HEK293 (cell line): ENCODE data around the gene LHFPL2.

Experiments
- BCL11A ChIP-seq: fragments of 450-650 bp; formaldehyde crosslinking; IDR thresholded peaks from 2 replicates; pipeline ENCODE4 v1.5.1; 2016; ENCODE audit warnings: low read depth, missing biosample characterization, missing genetic modification characterization
- GFI1B ChIP-seq: fragments of 450-650 bp; formaldehyde crosslinking; IDR thresholded peaks from 2 replicates; pipeline ENCODE4 v1.5.1; 2016; ENCODE audit warnings: missing biosample characterization, missing genetic modification characterization
- GLI2 ChIP-seq: fragments of 450-650 bp; formaldehyde crosslinking; IDR thresholded peaks from 2 replicates; pipeline ENCODE4; 2017; ENCODE audit warnings: missing biosample characterization, missing genetic modification characterization, low read depth, borderline replicate concordance
- GLIS1 ChIP-seq: fragments of 450-650 bp; formaldehyde crosslinking; IDR thresholded peaks from 2 replicates; pipeline ENCODE4 v1.5.1; 2016; ENCODE audit warnings: missing biosample characterization, missing genetic modification characterization
- HOXA7 ChIP-seq: sonication (generic); formaldehyde crosslinking; IDR thresholded peaks from 2 replicates; pipeline ENCODE4 v1.8.1; 2022; ENCODE audit warnings: missing genetic modification reagents, borderline replicate concordance
- IKZF3 ChIP-seq: fragments of 450-650 bp; IDR thresholded peaks from 2 replicates; pipeline ENCODE4 v1.5.0; 2018; ENCODE audit warnings: missing biosample characterization, mild to moderate bottlenecking, missing genetic modification characterization, moderate library complexity
- INSM2 ChIP-seq: fragments of 450-650 bp; formaldehyde crosslinking; IDR thresholded peaks from 2 replicates; pipeline ENCODE4 v1.5.1; 2016; ENCODE audit warnings: missing biosample characterization, missing genetic modification characterization
- KLF7 ChIP-seq: fragments of 450-650 bp; formaldehyde crosslinking; IDR thresholded peaks from 2 replicates; pipeline ENCODE4 v1.5.1; 2016; ENCODE audit warnings: missing biosample characterization, missing genetic modification characterization, borderline replicate concordance
- KLF8 ChIP-seq: fragments of 450-650 bp; formaldehyde crosslinking; IDR thresholded peaks from 2 replicates; pipeline ENCODE4 v1.5.1; 2016; ENCODE audit warnings: missing biosample characterization, missing genetic modification characterization
- MEIS1 ChIP-seq: sonication (generic); formaldehyde crosslinking; IDR thresholded peaks from 2 replicates; pipeline ENCODE4 v1.8.1; 2022; ENCODE audit warnings: missing genetic modification reagents, mild to moderate bottlenecking, borderline replicate concordance
- OSR2 ChIP-seq: fragments of 450-650 bp; formaldehyde crosslinking; IDR thresholded peaks from 2 replicates; pipeline ENCODE4 v1.5.1; 2016; ENCODE audit warnings: missing biosample characterization, missing genetic modification characterization
- SP3 ChIP-seq: fragments of 450-650 bp; formaldehyde crosslinking; IDR thresholded peaks from 2 replicates; pipeline ENCODE4 v1.5.1; 2016; ENCODE audit warnings: missing biosample characterization, missing genetic modification characterization
- SP7 ChIP-seq: fragments of 450-650 bp; formaldehyde crosslinking; IDR thresholded peaks from 2 replicates; pipeline ENCODE4 v1.5.1; 2016; ENCODE audit warnings: missing biosample characterization, missing genetic modification characterization
- TRIM28 ChIP-seq: IDR thresholded peaks from 2 replicates; pipeline ENCODE4 v1.6.1; 2011; ENCODE audit warnings: low read length, control low read depth, borderline replicate concordance
- YY1 ChIP-seq: fragments of 450-650 bp; formaldehyde crosslinking; IDR thresholded peaks from 2 replicates; pipeline ENCODE4 v1.5.1; 2018; ENCODE audit warnings: missing biosample characterization, missing genetic modification characterization
- ZBTB26 ChIP-seq: fragments of 450-650 bp; formaldehyde crosslinking; optimal IDR thresholded peaks from 2 replicates; pipeline ENCODE3; 2016; ENCODE audit warnings: missing biosample characterization, mild to moderate bottlenecking, missing genetic modification characterization
- ZEB2 ChIP-seq: fragments of 450-650 bp; formaldehyde crosslinking; IDR thresholded peaks from 2 replicates; pipeline ENCODE4 v1.5.1; 2016; ENCODE audit warnings: missing biosample characterization, missing genetic modification characterization
- ZFP37 ChIP-seq: fragments of 450-650 bp; formaldehyde crosslinking; IDR thresholded peaks from 2 replicates; pipeline ENCODE4 v1.5.1; 2016; ENCODE audit warnings: missing biosample characterization, missing genetic modification characterization
- ZFP41 ChIP-seq: fragments of 450-650 bp; formaldehyde crosslinking; IDR thresholded peaks from 2 replicates; pipeline ENCODE4 v1.5.1; 2016; ENCODE audit warnings: missing biosample characterization, missing genetic modification characterization, borderline replicate concordance
- ZNF121 ChIP-seq: fragments of 450-650 bp; formaldehyde crosslinking; IDR thresholded peaks from 2 replicates; pipeline ENCODE4 v1.5.1; 2016; ENCODE audit warnings: missing biosample characterization, missing genetic modification characterization
- ZNF16 ChIP-seq: fragments of 450-650 bp; formaldehyde crosslinking; IDR thresholded peaks from 2 replicates; pipeline ENCODE4 v1.5.1; 2016; ENCODE audit warnings: low read depth, missing biosample characterization, missing genetic modification characterization
- ZNF184 ChIP-seq: fragments of 450-650 bp; IDR thresholded peaks from 2 replicates; pipeline ENCODE4 v1.5.1; 2018; ENCODE audit warnings: missing biosample characterization, mild to moderate bottlenecking, missing genetic modification characterization
- ZNF2 ChIP-seq: fragments of 450-650 bp; formaldehyde crosslinking; IDR thresholded peaks from 2 replicates; pipeline ENCODE4 v1.5.1; 2016; ENCODE audit warnings: missing biosample characterization, missing genetic modification characterization
- ZNF248 ChIP-seq: fragments of 450-650 bp; formaldehyde crosslinking; IDR thresholded peaks from 2 replicates; pipeline ENCODE4 v1.5.1; 2017; ENCODE audit warnings: missing biosample characterization, missing genetic modification characterization
- ZNF341 ChIP-seq: fragments of 450-650 bp; formaldehyde crosslinking; IDR thresholded peaks from 2 replicates; pipeline ENCODE4; 2016; ENCODE audit warnings: low read depth, missing biosample characterization, missing genetic modification characterization
- ZNF366 ChIP-seq: fragments of 450-650 bp; formaldehyde crosslinking; conservative IDR thresholded peaks from 2 replicates; pipeline ENCODE4 v1.5.1; 2016; ENCODE audit warnings: missing biosample characterization, missing genetic modification characterization
- ZNF391 ChIP-seq: fragments of 450-650 bp; formaldehyde crosslinking; IDR thresholded peaks from 2 replicates; pipeline ENCODE4 v1.5.1; 2016; ENCODE audit warnings: low read depth, missing biosample characterization, missing genetic modification characterization, borderline replicate concordance
- ZNF580 ChIP-seq: fragments of 450-650 bp; formaldehyde crosslinking; IDR thresholded peaks from 2 replicates; pipeline ENCODE4 v1.5.1; 2016; ENCODE audit warnings: missing biosample characterization, missing genetic modification characterization
- ZNF596 ChIP-seq: fragments of 450-650 bp; IDR thresholded peaks from 2 replicates; pipeline ENCODE4 v1.5.0; 2018; ENCODE audit warnings: missing biosample characterization, mild to moderate bottlenecking, missing genetic modification characterization, moderate library complexity
- ZNF639 ChIP-seq: fragments of 450-650 bp; formaldehyde crosslinking; IDR thresholded peaks from 2 replicates; pipeline ENCODE4 v1.5.1; 2016; ENCODE audit warnings: missing biosample characterization, missing genetic modification characterization
- ZNF777 ChIP-seq: fragments of 450-650 bp; formaldehyde crosslinking; IDR thresholded peaks from 2 replicates; pipeline ENCODE4 v1.5.1; 2017; ENCODE audit warnings: missing biosample characterization, missing genetic modification characterization, borderline replicate concordance
- ZNF785 ChIP-seq: fragments of 450-650 bp; formaldehyde crosslinking; IDR thresholded peaks from 2 replicates; pipeline ENCODE4 v1.5.1; 2016; ENCODE audit warnings: missing biosample characterization, missing genetic modification characterization
- ZNF843 ChIP-seq: fragments of 450-650 bp; formaldehyde crosslinking; IDR thresholded peaks from 2 replicates; pipeline ENCODE4 v1.5.1; 2016; ENCODE audit warnings: missing biosample characterization, missing genetic modification characterization

Gene LHFPL2

GRCh38 chr5:78638423-78638822 is 10.1 kb downstream of the LHFPL2 start (continued):
- TF ChIP-seq GLI2 (tag by site-specific recombination) (peak; percentile 55; the same call in 1 of the 2 replicates), ZNF596 (tag by site-specific recombination) (no peak), SP7 (tag by site-specific recombination) (peak; percentile 97), SP3 (tag by site-specific recombination) (no peak), ZNF121 (no peak), ZBTB26 (tag by site-specific recombination) (no peak), ZNF341 (peak; percentile 80), BCL11A (tag by site-specific recombination) (peak; percentile 29; the same call in 1 of the 2 replicates), HOXA7 (CRISPR knock-in tag) (no peak), ZNF16 (tag by site-specific recombination) (no peak), ZNF366 (tag by site-specific recombination) (peak; percentile 84), KLF8 (tag by site-specific recombination) (no peak), ZNF785 (tag by site-specific recombination) (no peak), TRIM28 (peak; percentile 13; the same call in 1 of the 2 replicates), INSM2 (tag by site-specific recombination) (peak; percentile 87), GFI1B (tag by site-specific recombination) (peak; percentile 27; the same call in 1 of the 2 replicates), ZNF843 (peak; percentile 85), ZNF580 (no peak), ZFP41 (tag by site-specific recombination) (no peak), ZNF184 (no peak), ZFP37 (tag by site-specific recombination) (peak; percentile 72; the same call in 1 of the 2 replicates), OSR2 (tag by site-specific recombination) (peak; percentile 68), YY1 (no peak), IKZF3 (tag by site-specific recombination) (0 out of 2 replicates have a peak, but pooled peaks have one; percentile 48), KLF7 (tag by site-specific recombination) (no peak; the same call in 1 of the 2 replicates), ZNF2 (tag by site-specific recombination) (0 out of 2 replicates have a peak, but pooled peaks have one; percentile 25), ZNF639 (tag by site-specific recombination) (peak; percentile 69; the same call in 1 of the 2 replicates), ZEB2 (tag by site-specific recombination) (peak; percentile 84), MEIS1 (CRISPR knock-in tag) (peak; percentile 94), ZNF248 (no peak), ZNF777 (tag by site-specific recombination) (no peak), ZNF391 (tag by site-specific recombination) (0 out of 2 replicates have a peak, but pooled peaks have one; percentile 27), GLIS1 (tag by site-specific recombination) (peak; percentile 65)
